ENCODE measurements around the gene CLCNKB.

CLCNKB gene

GRCh38 chr1:16083486-16083885 is 39.9 kb downstream of the CLCNKB start:
- TF ChIP-seq EZH2phosphoT487 (IDR thresholded peaks at IDR 0.05; ENCODE audit: borderline replicate concordance, low read length), result no peak
- no peak for TF ChIP-seq CTCF (IDR thresholded peaks at IDR 0.05; ENCODE audit: low read depth, low read length, poor library complexity, severe bottlenecking)
- H3K79me2 ChIP-seq (ENCODE audit: control insufficient read depth, low read length), result no peaks in the 10 kb centered on the region
- H3K36me3 ChIP-seq (ENCODE audit: control insufficient read depth, low read length), result no peaks in the 10 kb centered on the region
- H3F3A ChIP-seq (ENCODE audit: control insufficient read depth, insufficient read depth), result no peaks in the 10 kb centered on the region
- H3K4me1 ChIP-seq (ENCODE audit: control insufficient read depth, low read length), result peaks cover 6% of the 10 kb centered on the region
- H3K27ac ChIP-seq (ENCODE audit: low read depth, low read length), result no peak overlapping the region
- H3K27me3 ChIP-seq (ENCODE audit: control insufficient read depth, low read length), result peaks cover 8% of the 10 kb centered on the region; the same call in 1 of the 2 replicates
- H3K9me2 ChIP-seq (replicated peaks; ENCODE audit: control insufficient read depth, low read length), result no peaks in the 10 kb centered on the region
- no peaks in the 10 kb centered on the region for H3K9me3 ChIP-seq (ENCODE audit: control insufficient read depth, insufficient read depth, low read length)
- H4K20me1 ChIP-seq (ENCODE audit: control insufficient read depth, insufficient read depth, low read depth, low read length), result no peaks in the 10 kb centered on the region
- H3K4me2 ChIP-seq (ENCODE audit: low read length), result no peak overlapping the region
- no peak overlapping the region for H3K4me3 ChIP-seq (ENCODE audit: low read length)

GRCh38 chr1:16085522-16085921 is 41.9 kb downstream of the CLCNKB start:
- no peaks in the 10 kb centered on the region for H4K20me1 ChIP-seq (ENCODE audit: control insufficient read depth, insufficient read depth, low read depth, low read length)
- H3K4me2 ChIP-seq (ENCODE audit: low read length), result no peak overlapping the region
- no peak overlapping the region for H3K4me3 ChIP-seq (ENCODE audit: low read length)
- H3K9me2 ChIP-seq (replicated peaks; ENCODE audit: control insufficient read depth, low read length), result no peaks in the 10 kb centered on the region
- no peaks in the 10 kb centered on the region for H3K4me1 ChIP-seq (ENCODE audit: control insufficient read depth, low read length)
- no peak overlapping the region for H3K27ac ChIP-seq (ENCODE audit: low read depth, low read length)
- H3K27me3 ChIP-seq (ENCODE audit: control insufficient read depth, low read length), result peaks cover 9% of the 10 kb centered on the region; the same call in 1 of the 2 replicates
- TF ChIP-seq CTCF (IDR thresholded peaks at IDR 0.05; ENCODE audit: low read depth, low read length, poor library complexity, severe bottlenecking) (no peak), EZH2phosphoT487 (IDR thresholded peaks at IDR 0.05; ENCODE audit: borderline replicate concordance, low read length) (no peak)
- H3F3A ChIP-seq (ENCODE audit: control insufficient read depth, insufficient read depth), result no peaks in the 10 kb centered on the region
- H3K79me2 ChIP-seq (ENCODE audit: control insufficient read depth, low read length), result no peaks in the 10 kb centered on the region
- no peaks in the 10 kb centered on the region for H3K9me3 ChIP-seq (ENCODE audit: control insufficient read depth, insufficient read depth, low read length)
- H3K36me3 ChIP-seq (ENCODE audit: control insufficient read depth, low read length), result no peaks in the 10 kb centered on the region

- no peak overlapping the region for H3K4me2 ChIP-seq (ENCODE audit: low read length)
- H3K36me3 ChIP-seq (ENCODE audit: control insufficient read depth, low read length), result no peaks in the 10 kb centered on the region
- H4K20me1 ChIP-seq (ENCODE audit: control insufficient read depth, insufficient read depth, low read depth, low read length), result no peaks in the 10 kb centered on the region
- no peaks in the 10 kb centered on the region for H3K9me2 ChIP-seq (replicated peaks; ENCODE audit: control insufficient read depth, low read length)
- peaks cover 9% of the 10 kb centered on the region; the same call in 1 of the 2 replicates for H3K27me3 ChIP-seq (ENCODE audit: control insufficient read depth, low read length)
- TF ChIP-seq CTCF (IDR thresholded peaks at IDR 0.05; ENCODE audit: low read depth, low read length, poor library complexity, severe bottlenecking) (no peak), EZH2phosphoT487 (IDR thresholded peaks at IDR 0.05; ENCODE audit: borderline replicate concordance, low read length) (no peak)
- H3K27ac ChIP-seq (ENCODE audit: low read depth, low read length), result no peak overlapping the region
- no peaks in the 10 kb centered on the region for H3F3A ChIP-seq (ENCODE audit: control insufficient read depth, insufficient read depth)
- H3K9me3 ChIP-seq (ENCODE audit: control insufficient read depth, insufficient read depth, low read length), result no peaks in the 10 kb centered on the region
- no peaks in the 10 kb centered on the region for H3K4me1 ChIP-seq (ENCODE audit: control insufficient read depth, low read length)
- H3K79me2 ChIP-seq (ENCODE audit: control insufficient read depth, low read length), result no peaks in the 10 kb centered on the region
- H3K4me3 ChIP-seq (ENCODE audit: low read length), result no peak overlapping the region
Measured at GRCh38 chr1:16087733-16088132, 44.2 kb downstream of the CLCNKB start.

All from DOHH2 (cell line).